GM23338 (cell line): ENCODE data around the gene BAZ1B. TPM values are rescaled to one million over a fixed set of nuclear protein-coding genes. Genes with fewer than 3 reads are reported as not detected.
A peak's percentile ranks its signal among the peaks of the same experiment; 100 is the strongest.
"Not testable (repeated sequence)": the region's sequence is repeated elsewhere in the genome, so short reads cannot be mapped to it uniquely, and the experiment has no call there.

Experiments used
- ATAC-seq: fragments of 200-7000 bp; cut with Tn5 transposase; 3 replicates; pipeline ENCODE4 v1.9.1; 2020
- DNase-seq: peaks from one replicate; pipeline ENCODE4 v3.0.0-alpha.2; 2015; ENCODE audit warnings: low spot score
- H2AFZ ChIP-seq: fragments of 200-600 bp; sonication (generic); 2 replicates; pipeline ENCODE4 v1.8.0; 2016; ENCODE audit warnings: antibody characterized with exemption, mild to moderate bottlenecking, moderate library complexity
- H3F3A ChIP-seq: fragments of 200-600 bp; sonication (generic); replicated peaks from 2 replicates; pipeline ENCODE4 v1.8.0; 2017; ENCODE audit warnings: antibody characterized with exemption, mixed run types, low read depth
- H3K27ac ChIP-seq: fragments of 200-600 bp; sonication (generic); 2 replicates; pipeline ENCODE4 v1.6.1; 2016; ENCODE audit warnings: low read depth
- H3K27me3 ChIP-seq: fragments of 200-600 bp; sonication (generic); 2 replicates; pipeline ENCODE4 v1.8.0; 2016; ENCODE audit warnings: mild to moderate bottlenecking, mixed run types, moderate library complexity; ENCODE audit not compliant: insufficient read depth
- H3K36me3 ChIP-seq: fragments of 200-600 bp; sonication (generic); 2 replicates; pipeline ENCODE4 v1.8.0; 2016; ENCODE audit warnings: mild to moderate bottlenecking; ENCODE audit not compliant: insufficient read depth
- H3K4me1 ChIP-seq: fragments of 200-600 bp; sonication (generic); 2 replicates; pipeline ENCODE4 v1.8.0; 2016; ENCODE audit warnings: mild to moderate bottlenecking, moderate library complexity; ENCODE audit not compliant: insufficient read depth
- H3K4me2 ChIP-seq: fragments of 200-600 bp; sonication (generic); 2 replicates; pipeline ENCODE4 v1.7.1; 2017; ENCODE audit warnings: mixed run types
- H3K4me3 ChIP-seq: fragments of 200-600 bp; sonication (generic); 2 replicates; pipeline ENCODE4 v1.6.1; 2016; ENCODE audit warnings: mixed run types
- H3K79me2 ChIP-seq: fragments of 200-600 bp; sonication (generic); replicated peaks from 2 replicates; pipeline ENCODE4 v1.8.0; 2017; ENCODE audit warnings: mild to moderate bottlenecking; ENCODE audit not compliant: insufficient read depth
- H3K9me2 ChIP-seq: fragments of 200-600 bp; sonication (generic); 2 replicates; pipeline ENCODE4 v1.8.0; 2017; ENCODE audit not compliant: insufficient read depth
- H4K20me1 ChIP-seq: fragments of 200-600 bp; sonication (generic); replicated peaks from 2 replicates; pipeline ENCODE4 v1.8.0; 2017; ENCODE audit warnings: mild to moderate bottlenecking; ENCODE audit not compliant: insufficient read depth
- H3K27ac Mint-ChIP-seq: 2 replicates; pipeline ENCODE4 v1.8.0; 2020; ENCODE audit warnings: inconsistent platforms, mild to moderate bottlenecking, moderate library complexity, mixed read lengths
- H3K27me3 Mint-ChIP-seq: 3 replicates; pipeline ENCODE4 v1.8.0; 2022; ENCODE audit warnings: low read depth, mild to moderate bottlenecking, moderate library complexity, mixed read lengths, inconsistent platforms; ENCODE audit not compliant: insufficient read depth, poor library complexity
- H3K36me3 Mint-ChIP-seq: 3 replicates; pipeline ENCODE4 v1.8.0; 2021; ENCODE audit warnings: low read depth, mild to moderate bottlenecking, inconsistent platforms, moderate library complexity, mixed read lengths
- H3K4me1 Mint-ChIP-seq: 3 replicates; pipeline ENCODE4 v1.8.0; 2020; ENCODE audit warnings: mild to moderate bottlenecking, inconsistent platforms, mixed read lengths
- H3K4me3 Mint-ChIP-seq: 3 replicates; pipeline ENCODE4 v1.8.0; 2021; ENCODE audit warnings: moderate library complexity, mild to moderate bottlenecking, inconsistent platforms, mixed read lengths
- H3K9me3 Mint-ChIP-seq: 3 replicates; pipeline ENCODE4 v1.8.0; 2020; ENCODE audit warnings: moderate library complexity, mild to moderate bottlenecking, inconsistent platforms, mixed read lengths
- CREB1 ChIP-seq: fragments of 250-450 bp; sonication (Bioruptor Pico); IDR thresholded peaks from 2 replicates; pipeline ENCODE4 v1.5.0; 2020; ENCODE audit warnings: low read depth, mild to moderate bottlenecking, moderate library complexity
- CTCF ChIP-seq, 2 experiments: fragments of 200-600 bp in 1 of 2; sonication (generic) in 1 of 2; conservative IDR thresholded peaks; 2 replicates each; pipeline versions ENCODE4 v1.5.1 to v1.6.1; 2016 to 2017; ENCODE audit warnings: antibody characterized with exemption in 2 of 2, low read depth in 2 of 2, mild to moderate bottlenecking in 2 of 2, moderate library complexity in 1 of 2
- EZH2 ChIP-seq: fragments of 200-600 bp; sonication (generic); IDR thresholded peaks from one replicate; pipeline ENCODE4 v1.8.0; 2017; ENCODE audit warnings: antibody characterized with exemption, mild to moderate bottlenecking, low read depth; ENCODE audit not compliant: unreplicated experiment
- EZH2phosphoT487 ChIP-seq: fragments of 200-600 bp; sonication (generic); IDR thresholded peaks from one replicate; pipeline ENCODE4 v1.8.1; 2018; ENCODE audit warnings: antibody characterized with exemption; ENCODE audit not compliant: unreplicated experiment
- JUNB ChIP-seq: IDR thresholded peaks from one replicate; pipeline ENCODE4 v1.6.1; 2016; ENCODE audit warnings: antibody characterized with exemption; ENCODE audit not compliant: unreplicated experiment
- POLR2AphosphoS5 ChIP-seq: IDR thresholded peaks from 2 replicates; pipeline ENCODE4 v1.6.1; 2016; ENCODE audit warnings: antibody characterized with exemption, low read depth
- STAT1 ChIP-seq: IDR thresholded peaks from one replicate; pipeline ENCODE4 v1.6.1; 2016; ENCODE audit warnings: antibody characterized with exemption; ENCODE audit not compliant: unreplicated experiment
- polyA plus RNA-seq: library from polyadenylated mRNA; unstranded; fragments of >200 nt; fragmentation: Nextera tagmentation; extraction: Ambion mirVana; gene quantifications from 2 replicates; pipeline ENCODE4 v1.2.1, GENCODE V29; 2016
- total RNA-seq: library from RNA; depleted of rRNA; stranded (reverse); fragments of >200 nt; shearing (Covaris generic); gene quantifications from 2 replicates; pipeline ENCODE4 v1.2.3, GENCODE V29; 2014
- TF ChIP-seq, protein P1 (sequence below): IDR thresholded peaks from one replicate; pipeline ENCODE4 v1.6.1; 2018; ENCODE audit warnings: antibody characterized with exemption; ENCODE audit not compliant: unreplicated experiment

The BAZ1B gene
- total and polyA plus RNA-seq, 2 experiments from 2014 or later, result 40.4 to 70.7 TPM

- H3K9me2 ChIP-seq, H3K36me3 Mint-ChIP-seq, H3K27ac ChIP-seq, H3K4me3 ChIP-seq, ATAC-seq, H3K4me2 ChIP-seq, H3K27me3 ChIP-seq, H2AFZ ChIP-seq, H4K20me1 ChIP-seq, H3K4me3 Mint-ChIP-seq, DNase-seq, H3K79me2 ChIP-seq, H3K36me3 ChIP-seq, H3F3A ChIP-seq, H3K27ac Mint-ChIP-seq, H3K9me3 Mint-ChIP-seq: not testable (repeated sequence)
- H3K4me1 Mint-ChIP-seq, result peaks cover 10% of the 10 kb centered on the region
- peaks cover 11% of the 10 kb centered on the region; the same call in 1 of the 2 replicates for H3K4me1 ChIP-seq
- peaks cover 17% of the 10 kb centered on the region for H3K27me3 Mint-ChIP-seq
These were observed 4.0 kb upstream of the BAZ1B start for GRCh38 chr7:73526158-73526494.

- Histone ChIP-seq H3K9me2 (no peaks in the 10 kb centered on the region), H3K79me2 (peaks cover 51% of the 10 kb centered on the region), H3K27me3 (no peaks in the 10 kb centered on the region), H3K4me1 (peaks cover 18% of the 10 kb centered on the region), H3K4me2 (peak overlapping the region; percentile 86), H2AFZ (peak overlapping the region; percentile 87; the same call in 1 of the 2 replicates), H3K36me3 (peaks cover 25% of the 10 kb centered on the region; the same call in 1 of the 2 replicates), H3K27ac (peak overlapping the region; percentile 90), H3F3A (0 out of 2 replicates have a peak, but pooled peaks cover 6% of the 10 kb centered on the region), H3K4me3 (peak overlapping the region; percentile 67), H4K20me1 (peaks cover 38% of the 10 kb centered on the region)
- DNase-seq (peak; percentile 55), ATAC-seq (peak; percentile 59)
- TF ChIP-seq CTCF (conservative IDR thresholded peaks at IDR 0.05; ENCODE audit: low read depth in 2 of 2) (no peak), JUNB (no peak), CREB1 (no peak), POLR2AphosphoS5 (no peak), EZH2 (no peak), STAT1 (no peak), EZH2phosphoT487 (no peak)
- TF ChIP-seq, protein P1, sequence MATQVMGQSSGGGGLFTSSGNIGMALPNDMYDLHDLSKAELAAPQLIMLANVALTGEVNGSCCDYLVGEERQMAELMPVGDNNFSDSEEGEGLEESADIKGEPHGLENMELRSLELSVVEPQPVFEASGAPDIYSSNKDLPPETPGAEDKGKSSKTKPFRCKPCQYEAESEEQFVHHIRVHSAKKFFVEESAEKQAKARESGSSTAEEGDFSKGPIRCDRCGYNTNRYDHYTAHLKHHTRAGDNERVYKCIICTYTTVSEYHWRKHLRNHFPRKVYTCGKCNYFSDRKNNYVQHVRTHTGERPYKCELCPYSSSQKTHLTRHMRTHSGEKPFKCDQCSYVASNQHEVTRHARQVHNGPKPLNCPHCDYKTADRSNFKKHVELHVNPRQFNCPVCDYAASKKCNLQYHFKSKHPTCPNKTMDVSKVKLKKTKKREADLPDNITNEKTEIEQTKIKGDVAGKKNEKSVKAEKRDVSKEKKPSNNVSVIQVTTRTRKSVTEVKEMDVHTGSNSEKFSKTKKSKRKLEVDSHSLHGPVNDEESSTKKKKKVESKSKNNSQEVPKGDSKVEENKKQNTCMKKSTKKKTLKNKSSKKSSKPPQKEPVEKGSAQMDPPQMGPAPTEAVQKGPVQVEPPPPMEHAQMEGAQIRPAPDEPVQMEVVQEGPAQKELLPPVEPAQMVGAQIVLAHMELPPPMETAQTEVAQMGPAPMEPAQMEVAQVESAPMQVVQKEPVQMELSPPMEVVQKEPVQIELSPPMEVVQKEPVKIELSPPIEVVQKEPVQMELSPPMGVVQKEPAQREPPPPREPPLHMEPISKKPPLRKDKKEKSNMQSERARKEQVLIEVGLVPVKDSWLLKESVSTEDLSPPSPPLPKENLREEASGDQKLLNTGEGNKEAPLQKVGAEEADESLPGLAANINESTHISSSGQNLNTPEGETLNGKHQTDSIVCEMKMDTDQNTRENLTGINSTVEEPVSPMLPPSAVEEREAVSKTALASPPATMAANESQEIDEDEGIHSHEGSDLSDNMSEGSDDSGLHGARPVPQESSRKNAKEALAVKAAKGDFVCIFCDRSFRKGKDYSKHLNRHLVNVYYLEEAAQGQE, result no peak
- peaks cover 25% of the 10 kb centered on the region for H3K4me1 Mint-ChIP-seq
- peaks cover 41% of the 10 kb centered on the region for H3K36me3 Mint-ChIP-seq
- H3K27me3 Mint-ChIP-seq, result peaks cover 12% of the 10 kb centered on the region
- no peak overlapping the region; the same call in 1 of the 2 replicates for H3K27ac Mint-ChIP-seq
- H3K9me3 Mint-ChIP-seq, result no peaks in the 10 kb centered on the region
- peak overlapping the region; percentile 95; the same call in 2 of the 3 replicates for H3K4me3 Mint-ChIP-seq
These were observed 423 bp downstream of the BAZ1B start for GRCh38 chr7:73521636-73522104.
